Fibroblast of pulmonary artery (primary cell): Measurements from ENCODE around the gene ZNF341.

Experiments
- DNase-seq: peaks from one replicate; pipeline ENCODE4 v3.0.0-alpha.2; 2010; ENCODE audit warnings: low read depth
- H3K4me3 ChIP-seq: replicated peaks from 2 replicates; pipeline ENCODE4 v1.5.1; 2011; ENCODE audit warnings: low read depth, mild to moderate bottlenecking, control low read depth, low read length, moderate library complexity
- TF ChIP-seq, protein P1 (sequence below): IDR thresholded peaks from 2 replicates; pipeline ENCODE4 v1.5.1; 2011; ENCODE audit warnings: mild to moderate bottlenecking, control low read depth, low read length, inconsistent platforms; ENCODE audit errors: missing control alignments

Gene ZNF341

DNA sequence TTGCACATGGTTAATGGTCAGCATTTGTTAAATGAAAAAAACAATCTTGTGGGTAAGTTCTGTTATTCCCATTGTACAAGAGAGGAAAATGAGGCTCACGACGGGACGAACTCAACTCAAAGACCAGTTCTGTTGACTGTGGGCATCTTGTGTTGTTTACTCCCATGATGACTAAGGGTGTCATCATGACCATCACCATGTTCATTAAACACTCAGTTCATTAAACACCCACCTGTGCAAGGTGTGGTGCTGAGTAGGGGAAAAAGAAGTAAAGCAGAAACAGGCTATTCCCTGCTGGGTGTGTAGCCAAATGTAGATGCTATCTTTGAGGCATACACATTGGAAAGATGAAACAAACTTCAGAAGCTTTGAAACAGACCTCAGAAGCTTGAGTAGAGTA, 83.9 kb downstream of the ZNF341 start:
- H3K4me3 ChIP-seq = no peak overlapping the region
- TF ChIP-seq, protein P1, sequence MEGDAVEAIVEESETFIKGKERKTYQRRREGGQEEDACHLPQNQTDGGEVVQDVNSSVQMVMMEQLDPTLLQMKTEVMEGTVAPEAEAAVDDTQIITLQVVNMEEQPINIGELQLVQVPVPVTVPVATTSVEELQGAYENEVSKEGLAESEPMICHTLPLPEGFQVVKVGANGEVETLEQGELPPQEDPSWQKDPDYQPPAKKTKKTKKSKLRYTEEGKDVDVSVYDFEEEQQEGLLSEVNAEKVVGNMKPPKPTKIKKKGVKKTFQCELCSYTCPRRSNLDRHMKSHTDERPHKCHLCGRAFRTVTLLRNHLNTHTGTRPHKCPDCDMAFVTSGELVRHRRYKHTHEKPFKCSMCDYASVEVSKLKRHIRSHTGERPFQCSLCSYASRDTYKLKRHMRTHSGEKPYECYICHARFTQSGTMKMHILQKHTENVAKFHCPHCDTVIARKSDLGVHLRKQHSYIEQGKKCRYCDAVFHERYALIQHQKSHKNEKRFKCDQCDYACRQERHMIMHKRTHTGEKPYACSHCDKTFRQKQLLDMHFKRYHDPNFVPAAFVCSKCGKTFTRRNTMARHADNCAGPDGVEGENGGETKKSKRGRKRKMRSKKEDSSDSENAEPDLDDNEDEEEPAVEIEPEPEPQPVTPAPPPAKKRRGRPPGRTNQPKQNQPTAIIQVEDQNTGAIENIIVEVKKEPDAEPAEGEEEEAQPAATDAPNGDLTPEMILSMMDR = no peak
- no peak for DNase-seq

- TF ChIP-seq, protein P1 = no peak
- no peak overlapping the region for H3K4me3 ChIP-seq
- DNase-seq = no peak
Observed at GRCh38 chr20:33816191-33816590, 84.4 kb downstream of the ZNF341 start.

GRCh38 chr20:33817411-33817810, 85.6 kb downstream of the ZNF341 start:
- no peak for DNase-seq
- no peak overlapping the region for H3K4me3 ChIP-seq
- TF ChIP-seq, protein P1 = no peak

GRCh38 chr20:33819456-33819855, 87.7 kb downstream of the ZNF341 start:
- TF ChIP-seq, protein P1 = no peak
- no peak for DNase-seq
- H3K4me3 ChIP-seq = no peak overlapping the region

GRCh38 chr20:33820362-33820761, 88.6 kb downstream of the ZNF341 start:
- no peak overlapping the region for H3K4me3 ChIP-seq
- TF ChIP-seq, protein P1 = no peak
- DNase-seq = no peak

DNA sequence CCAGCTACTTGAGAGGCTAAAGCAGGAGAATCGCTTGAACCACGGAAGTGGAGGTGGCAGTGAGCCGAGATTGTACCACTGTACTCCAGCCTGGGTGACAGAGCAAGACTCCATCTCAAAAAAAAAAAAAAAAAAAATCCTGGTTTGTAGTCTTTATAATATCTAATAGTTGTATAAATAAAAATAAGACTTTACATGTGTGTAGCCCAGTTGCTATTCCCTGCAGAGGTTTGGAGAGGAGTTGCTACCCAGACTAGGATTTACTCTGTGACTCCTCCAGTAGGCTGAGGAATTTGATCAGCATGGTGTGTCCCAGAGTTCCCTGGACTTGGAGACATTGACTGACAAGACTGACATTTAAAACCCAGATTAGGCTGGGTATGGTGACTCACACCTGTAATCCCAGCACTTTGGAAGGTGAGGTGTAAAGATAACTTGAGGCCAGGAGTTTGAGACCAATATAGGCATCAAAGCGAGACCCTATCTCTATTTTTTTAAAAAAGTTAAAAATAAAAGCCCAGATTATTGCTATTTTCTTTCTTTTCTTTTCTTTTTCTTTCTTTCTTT, 89.6 kb downstream of the ZNF341 start:
- TF ChIP-seq, protein P1 = no peak
- DNase-seq = no peak
- no peak overlapping the region for H3K4me3 ChIP-seq

DNA sequence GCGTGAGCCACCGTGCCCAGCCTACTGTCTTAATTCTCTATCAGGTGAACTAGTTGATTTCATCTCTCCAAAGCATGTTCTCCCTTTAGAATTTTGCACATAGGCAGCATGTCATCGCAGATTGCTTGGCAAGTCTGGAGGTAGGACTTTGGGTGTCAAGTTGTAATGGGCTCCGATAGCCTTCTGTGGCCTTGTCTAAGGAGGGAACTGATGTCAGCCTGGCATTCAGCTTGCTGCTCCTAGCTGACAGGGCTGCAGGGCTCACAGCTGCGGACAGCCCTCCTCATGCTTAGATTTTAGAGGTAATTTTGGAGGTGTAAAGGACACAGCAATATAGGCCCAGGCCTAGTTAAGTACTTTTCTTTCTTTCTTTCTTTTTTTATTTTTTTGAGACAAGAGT, 90.6 kb downstream of the ZNF341 start:
- TF ChIP-seq, protein P1 = no peak
- no peak for DNase-seq
- H3K4me3 ChIP-seq = no peak overlapping the region
